ENCODE measurements around the gene KCNQ1.

Gene KCNQ1

GRCh38 chr11:2684581-2684980 is 239.8 kb downstream of the KCNQ1 start:
- no peak overlapping the region for H3K4me3 ChIP-seq (ENCODE audit: low read depth, low read length)
- TF ChIP-seq, protein P1, sequence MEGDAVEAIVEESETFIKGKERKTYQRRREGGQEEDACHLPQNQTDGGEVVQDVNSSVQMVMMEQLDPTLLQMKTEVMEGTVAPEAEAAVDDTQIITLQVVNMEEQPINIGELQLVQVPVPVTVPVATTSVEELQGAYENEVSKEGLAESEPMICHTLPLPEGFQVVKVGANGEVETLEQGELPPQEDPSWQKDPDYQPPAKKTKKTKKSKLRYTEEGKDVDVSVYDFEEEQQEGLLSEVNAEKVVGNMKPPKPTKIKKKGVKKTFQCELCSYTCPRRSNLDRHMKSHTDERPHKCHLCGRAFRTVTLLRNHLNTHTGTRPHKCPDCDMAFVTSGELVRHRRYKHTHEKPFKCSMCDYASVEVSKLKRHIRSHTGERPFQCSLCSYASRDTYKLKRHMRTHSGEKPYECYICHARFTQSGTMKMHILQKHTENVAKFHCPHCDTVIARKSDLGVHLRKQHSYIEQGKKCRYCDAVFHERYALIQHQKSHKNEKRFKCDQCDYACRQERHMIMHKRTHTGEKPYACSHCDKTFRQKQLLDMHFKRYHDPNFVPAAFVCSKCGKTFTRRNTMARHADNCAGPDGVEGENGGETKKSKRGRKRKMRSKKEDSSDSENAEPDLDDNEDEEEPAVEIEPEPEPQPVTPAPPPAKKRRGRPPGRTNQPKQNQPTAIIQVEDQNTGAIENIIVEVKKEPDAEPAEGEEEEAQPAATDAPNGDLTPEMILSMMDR (IDR thresholded peaks at IDR 0.05; ENCODE audit: low read depth, low read length) = no peak

DNA sequence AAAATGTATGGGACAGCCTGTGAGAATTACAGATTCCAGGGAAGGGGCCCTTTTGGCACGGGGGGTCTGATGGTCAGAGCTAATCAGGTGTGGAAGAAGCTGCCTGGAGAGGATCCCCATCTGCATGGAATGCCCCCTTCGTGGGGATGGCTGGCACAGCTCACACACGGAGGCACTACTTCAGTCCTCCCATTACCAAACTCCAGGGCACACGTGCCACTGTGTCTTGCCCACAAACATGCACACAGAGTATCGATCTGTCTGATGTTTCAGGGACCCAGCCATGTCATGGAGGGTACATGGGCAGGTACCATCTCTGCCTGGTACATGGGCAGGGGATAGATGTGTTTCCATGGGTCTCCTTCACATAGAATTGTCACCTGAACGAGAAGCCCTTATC is 240.2 kb downstream of the KCNQ1 start:
- TF ChIP-seq, protein P1 (IDR thresholded peaks at IDR 0.05; ENCODE audit: low read depth, low read length) = no peak
- no peak overlapping the region for H3K4me3 ChIP-seq (ENCODE audit: low read depth, low read length)

GRCh38 chr11:2685566-2686359 is 241.0 kb downstream of the KCNQ1 start:
- TF ChIP-seq, protein P1 (IDR thresholded peaks at IDR 0.05; ENCODE audit: low read depth, low read length) = no peak
- H3K4me3 ChIP-seq (ENCODE audit: low read depth, low read length) = no peak overlapping the region

GRCh38 chr11:2686360-2687222 is 241.8 kb downstream of the KCNQ1 start:
- TF ChIP-seq, protein P1 (IDR thresholded peaks at IDR 0.05; ENCODE audit: low read depth, low read length) = no peak
- no peak overlapping the region for H3K4me3 ChIP-seq (ENCODE audit: low read depth, low read length)

DNA sequence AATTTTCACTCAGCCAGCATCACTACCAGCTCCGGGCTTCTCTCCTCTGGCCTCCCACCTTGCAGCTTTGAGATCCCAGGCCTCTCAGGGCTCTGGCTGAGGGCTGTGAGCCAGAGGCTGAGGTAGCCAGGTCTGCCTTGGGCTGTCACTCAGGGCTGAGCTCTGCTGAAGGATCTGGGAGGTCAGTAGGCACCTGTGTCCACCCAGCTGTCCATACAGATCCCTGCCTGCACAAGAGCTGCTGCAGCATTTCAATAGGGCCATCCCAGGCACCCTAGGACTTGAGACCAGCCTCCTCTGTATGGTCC is 242.4 kb downstream of the KCNQ1 start:
- TF ChIP-seq, protein P1 (IDR thresholded peaks at IDR 0.05; ENCODE audit: low read depth, low read length) = no peak
- H3K4me3 ChIP-seq (ENCODE audit: low read depth, low read length) = no peak overlapping the region

- no peak overlapping the region for H3K4me3 ChIP-seq (ENCODE audit: low read depth, low read length)
- TF ChIP-seq, protein P1 (IDR thresholded peaks at IDR 0.05; ENCODE audit: low read depth, low read length) = no peak
Measured at GRCh38 chr11:2687782-2688191, 243.0 kb downstream of the KCNQ1 start.
